ENCODE measurements around the gene TMEM164. TPM values are rescaled to one million over a fixed set of nuclear protein-coding genes. Genes with fewer than 3 reads are reported as not detected.

The TMEM164 gene
- total RNA-seq, 4 donors from 2014 or later, result 8.2 to 13.4 (median 11.1) TPM

- Histone ChIP-seq H3K27me3 (no peaks in the 10 kb centered on the region), H3K9me3 (no peaks in the 10 kb centered on the region), H3K36me3 (no peaks in the 10 kb centered on the region), H3K27ac (replicated peaks in 1 of 4) (no peak overlapping the region), H3K4me3 (no peak overlapping the region), H3K4me1 (no peaks in the 10 kb centered on the region)
- DNase-seq (ENCODE audit: extremely low spot score), result no peak
- intact Hi-C loops (cut with DNase I), result no loop called here
- 84% methylated on average over 4 of the region's 4 CpGs for WGBS
- TF ChIP-seq POLR2A (IDR thresholded peaks at IDR 0.05; ENCODE audit: low read depth), result no peak
- TF ChIP-seq EP300 (IDR thresholded peaks at IDR 0.05), result no peak
- no peak for TF ChIP-seq CTCF (IDR thresholded peaks at IDR 0.05)
- TF ChIP-seq POLR2AphosphoS5 (IDR thresholded peaks at IDR 0.05), result no peak
Observed at GRCh38 chrX:110192516-110192915, 189.6 kb downstream of the TMEM164 start.

- DNase-seq (ENCODE audit: extremely low spot score), result no peak
- 51% methylated on average over 3 of the region's 3 CpGs for WGBS
- peaks cover 0 to 3% (median 0%) of the 10 kb centered on the region in 4 donors for H3K36me3 ChIP-seq
Observed at GRCh38 chrX:110194977-110195376, 192.1 kb downstream of the TMEM164 start.

GRCh38 chrX:110201799-110202198 lies 198.9 kb downstream of the TMEM164 start:
- 79% methylated on average over 3 of the region's 3 CpGs for WGBS
- DNase-seq (ENCODE audit: extremely low spot score), result no peak
- TF ChIP-seq POLR2A (IDR thresholded peaks at IDR 0.05; ENCODE audit: low read depth), result no peak
- TF ChIP-seq POLR2AphosphoS5 (IDR thresholded peaks at IDR 0.05), result no peak
- no peak for TF ChIP-seq EP300 (IDR thresholded peaks at IDR 0.05)
- TF ChIP-seq CTCF (IDR thresholded peaks at IDR 0.05), result no peak
- no peak overlapping the region for H3K4me3 ChIP-seq
- H3K27ac ChIP-seq (replicated peaks in 1 of 4), result no peak overlapping the region
- H3K27me3 ChIP-seq, result no peaks in the 10 kb centered on the region
- intact Hi-C loops (cut with DNase I), result no loop called here
- H3K36me3 ChIP-seq, result peaks cover 0 to 3% (median 0%) of the 10 kb centered on the region in 4 donors
- no peaks in the 10 kb centered on the region for H3K9me3 ChIP-seq
- H3K4me1 ChIP-seq, result no peaks in the 10 kb centered on the region

More at GRCh38 chrX:110194977-110195376, 192.1 kb downstream of the TMEM164 start:
- Histone ChIP-seq H3K4me3 (no peak overlapping the region), H3K4me1 (no peaks in the 10 kb centered on the region), H3K27me3 (no peaks in the 10 kb centered on the region), H3K9me3 (no peaks in the 10 kb centered on the region), H3K27ac (replicated peaks in 1 of 4) (no peak overlapping the region)
- TF ChIP-seq EP300 (IDR thresholded peaks at IDR 0.05) (no peak), POLR2AphosphoS5 (IDR thresholded peaks at IDR 0.05) (no peak), POLR2A (IDR thresholded peaks at IDR 0.05; ENCODE audit: low read depth) (no peak), CTCF (IDR thresholded peaks at IDR 0.05) (no peak)
- intact Hi-C loops (cut with DNase I), result no loop called here

- intact Hi-C loops (cut with DNase I), result no loop called here
- no peak for DNase-seq (ENCODE audit: extremely low spot score)
Observed at GRCh38 chrX:110204986-110205385, 202.1 kb downstream of the TMEM164 start.

More at GRCh38 chrX:110204986-110205385, 202.1 kb downstream of the TMEM164 start:
- Histone ChIP-seq H3K9me3 (no peaks in the 10 kb centered on the region), H3K27ac (replicated peaks in 1 of 4) (no peak overlapping the region), H3K4me3 (no peak overlapping the region), H3K27me3 (no peaks in the 10 kb centered on the region), H3K4me1 (no peaks in the 10 kb centered on the region), H3K36me3 (no peaks in the 10 kb centered on the region)
- TF ChIP-seq POLR2A (IDR thresholded peaks at IDR 0.05; ENCODE audit: low read depth) (no peak), CTCF (IDR thresholded peaks at IDR 0.05) (no peak), EP300 (IDR thresholded peaks at IDR 0.05) (no peak), POLR2AphosphoS5 (IDR thresholded peaks at IDR 0.05) (no peak)
